Measurements from ENCODE around the gene NCEH1. TPM values are rescaled to one million over a fixed set of nuclear protein-coding genes. Genes with fewer than 3 reads are reported as not detected.

Gene NCEH1
- total and polyA plus RNA-seq, 2 experiments from 2014 or later = 1.8 to 4.9 TPM

DNA sequence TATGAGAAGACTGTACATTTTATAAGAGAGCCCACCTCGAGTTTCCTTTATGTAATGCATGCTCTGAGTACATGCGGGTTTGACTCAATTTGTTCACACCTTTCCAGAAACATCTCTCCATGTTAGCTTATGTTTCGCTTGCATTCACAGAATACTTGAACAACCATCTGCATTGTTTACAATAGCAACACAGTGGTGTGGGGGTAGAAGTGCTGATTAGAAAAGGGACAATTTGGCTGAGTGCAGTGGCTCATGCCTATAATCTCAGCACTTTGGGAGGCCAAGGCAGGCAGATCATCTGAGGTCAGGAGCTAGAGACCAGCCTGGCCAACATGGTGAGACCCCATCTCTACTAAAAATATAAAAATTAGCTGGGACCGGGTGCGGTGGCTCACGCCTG lies 60.9 kb downstream of the NCEH1 start:
- no peak overlapping the region for H3K4me3 ChIP-seq
- peaks cover 17% of the 10 kb centered on the region for H3K4me1 Mint-ChIP-seq
- peaks cover 9% of the 10 kb centered on the region for H3K4me1 ChIP-seq (ENCODE audit: insufficient read depth)
- H3K9me2 ChIP-seq (ENCODE audit: insufficient read depth) = no peaks in the 10 kb centered on the region
- no peak for DNase-seq (ENCODE audit: low spot score)
- no peak overlapping the region for H3K4me2 ChIP-seq
- H3K36me3 Mint-ChIP-seq (ENCODE audit: low read depth) = no peaks in the 10 kb centered on the region
- TF ChIP-seq EZH2phosphoT487 (IDR thresholded peaks at IDR 0.05; ENCODE audit: unreplicated experiment) (no peak), NANOG (IDR thresholded peaks at IDR 0.05; ENCODE audit: borderline replicate concordance) (no peak), JUNB (IDR thresholded peaks at IDR 0.05; ENCODE audit: unreplicated experiment) (no peak), ZNF114 (CRISPR knock-in tag; IDR thresholded peaks at IDR 0.05) (no peak), CREB1 (CRISPR knock-in tag; IDR thresholded peaks at IDR 0.05; ENCODE audit: low read depth) (no peak), ZNF331 (CRISPR knock-in tag; IDR thresholded peaks at IDR 0.05; ENCODE audit: low read depth) (no peak), EZH2 (IDR thresholded peaks at IDR 0.05; ENCODE audit: low read depth, unreplicated experiment) (no peak), POLR2AphosphoS5 (IDR thresholded peaks at IDR 0.05; ENCODE audit: low read depth) (no peak), STAT1 (IDR thresholded peaks at IDR 0.05; ENCODE audit: unreplicated experiment) (no peak)
- TF ChIP-seq, protein P1, sequence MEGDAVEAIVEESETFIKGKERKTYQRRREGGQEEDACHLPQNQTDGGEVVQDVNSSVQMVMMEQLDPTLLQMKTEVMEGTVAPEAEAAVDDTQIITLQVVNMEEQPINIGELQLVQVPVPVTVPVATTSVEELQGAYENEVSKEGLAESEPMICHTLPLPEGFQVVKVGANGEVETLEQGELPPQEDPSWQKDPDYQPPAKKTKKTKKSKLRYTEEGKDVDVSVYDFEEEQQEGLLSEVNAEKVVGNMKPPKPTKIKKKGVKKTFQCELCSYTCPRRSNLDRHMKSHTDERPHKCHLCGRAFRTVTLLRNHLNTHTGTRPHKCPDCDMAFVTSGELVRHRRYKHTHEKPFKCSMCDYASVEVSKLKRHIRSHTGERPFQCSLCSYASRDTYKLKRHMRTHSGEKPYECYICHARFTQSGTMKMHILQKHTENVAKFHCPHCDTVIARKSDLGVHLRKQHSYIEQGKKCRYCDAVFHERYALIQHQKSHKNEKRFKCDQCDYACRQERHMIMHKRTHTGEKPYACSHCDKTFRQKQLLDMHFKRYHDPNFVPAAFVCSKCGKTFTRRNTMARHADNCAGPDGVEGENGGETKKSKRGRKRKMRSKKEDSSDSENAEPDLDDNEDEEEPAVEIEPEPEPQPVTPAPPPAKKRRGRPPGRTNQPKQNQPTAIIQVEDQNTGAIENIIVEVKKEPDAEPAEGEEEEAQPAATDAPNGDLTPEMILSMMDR (conservative IDR thresholded peaks at IDR 0.05; ENCODE audit: low read depth in 2 of 2) = no peak
- TF ChIP-seq, protein P2, sequence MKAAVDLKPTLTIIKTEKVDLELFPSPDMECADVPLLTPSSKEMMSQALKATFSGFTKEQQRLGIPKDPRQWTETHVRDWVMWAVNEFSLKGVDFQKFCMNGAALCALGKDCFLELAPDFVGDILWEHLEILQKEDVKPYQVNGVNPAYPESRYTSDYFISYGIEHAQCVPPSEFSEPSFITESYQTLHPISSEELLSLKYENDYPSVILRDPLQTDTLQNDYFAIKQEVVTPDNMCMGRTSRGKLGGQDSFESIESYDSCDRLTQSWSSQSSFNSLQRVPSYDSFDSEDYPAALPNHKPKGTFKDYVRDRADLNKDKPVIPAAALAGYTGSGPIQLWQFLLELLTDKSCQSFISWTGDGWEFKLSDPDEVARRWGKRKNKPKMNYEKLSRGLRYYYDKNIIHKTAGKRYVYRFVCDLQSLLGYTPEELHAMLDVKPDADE (IDR thresholded peaks at IDR 0.05) = no peak
- TF ChIP-seq, protein P3, sequence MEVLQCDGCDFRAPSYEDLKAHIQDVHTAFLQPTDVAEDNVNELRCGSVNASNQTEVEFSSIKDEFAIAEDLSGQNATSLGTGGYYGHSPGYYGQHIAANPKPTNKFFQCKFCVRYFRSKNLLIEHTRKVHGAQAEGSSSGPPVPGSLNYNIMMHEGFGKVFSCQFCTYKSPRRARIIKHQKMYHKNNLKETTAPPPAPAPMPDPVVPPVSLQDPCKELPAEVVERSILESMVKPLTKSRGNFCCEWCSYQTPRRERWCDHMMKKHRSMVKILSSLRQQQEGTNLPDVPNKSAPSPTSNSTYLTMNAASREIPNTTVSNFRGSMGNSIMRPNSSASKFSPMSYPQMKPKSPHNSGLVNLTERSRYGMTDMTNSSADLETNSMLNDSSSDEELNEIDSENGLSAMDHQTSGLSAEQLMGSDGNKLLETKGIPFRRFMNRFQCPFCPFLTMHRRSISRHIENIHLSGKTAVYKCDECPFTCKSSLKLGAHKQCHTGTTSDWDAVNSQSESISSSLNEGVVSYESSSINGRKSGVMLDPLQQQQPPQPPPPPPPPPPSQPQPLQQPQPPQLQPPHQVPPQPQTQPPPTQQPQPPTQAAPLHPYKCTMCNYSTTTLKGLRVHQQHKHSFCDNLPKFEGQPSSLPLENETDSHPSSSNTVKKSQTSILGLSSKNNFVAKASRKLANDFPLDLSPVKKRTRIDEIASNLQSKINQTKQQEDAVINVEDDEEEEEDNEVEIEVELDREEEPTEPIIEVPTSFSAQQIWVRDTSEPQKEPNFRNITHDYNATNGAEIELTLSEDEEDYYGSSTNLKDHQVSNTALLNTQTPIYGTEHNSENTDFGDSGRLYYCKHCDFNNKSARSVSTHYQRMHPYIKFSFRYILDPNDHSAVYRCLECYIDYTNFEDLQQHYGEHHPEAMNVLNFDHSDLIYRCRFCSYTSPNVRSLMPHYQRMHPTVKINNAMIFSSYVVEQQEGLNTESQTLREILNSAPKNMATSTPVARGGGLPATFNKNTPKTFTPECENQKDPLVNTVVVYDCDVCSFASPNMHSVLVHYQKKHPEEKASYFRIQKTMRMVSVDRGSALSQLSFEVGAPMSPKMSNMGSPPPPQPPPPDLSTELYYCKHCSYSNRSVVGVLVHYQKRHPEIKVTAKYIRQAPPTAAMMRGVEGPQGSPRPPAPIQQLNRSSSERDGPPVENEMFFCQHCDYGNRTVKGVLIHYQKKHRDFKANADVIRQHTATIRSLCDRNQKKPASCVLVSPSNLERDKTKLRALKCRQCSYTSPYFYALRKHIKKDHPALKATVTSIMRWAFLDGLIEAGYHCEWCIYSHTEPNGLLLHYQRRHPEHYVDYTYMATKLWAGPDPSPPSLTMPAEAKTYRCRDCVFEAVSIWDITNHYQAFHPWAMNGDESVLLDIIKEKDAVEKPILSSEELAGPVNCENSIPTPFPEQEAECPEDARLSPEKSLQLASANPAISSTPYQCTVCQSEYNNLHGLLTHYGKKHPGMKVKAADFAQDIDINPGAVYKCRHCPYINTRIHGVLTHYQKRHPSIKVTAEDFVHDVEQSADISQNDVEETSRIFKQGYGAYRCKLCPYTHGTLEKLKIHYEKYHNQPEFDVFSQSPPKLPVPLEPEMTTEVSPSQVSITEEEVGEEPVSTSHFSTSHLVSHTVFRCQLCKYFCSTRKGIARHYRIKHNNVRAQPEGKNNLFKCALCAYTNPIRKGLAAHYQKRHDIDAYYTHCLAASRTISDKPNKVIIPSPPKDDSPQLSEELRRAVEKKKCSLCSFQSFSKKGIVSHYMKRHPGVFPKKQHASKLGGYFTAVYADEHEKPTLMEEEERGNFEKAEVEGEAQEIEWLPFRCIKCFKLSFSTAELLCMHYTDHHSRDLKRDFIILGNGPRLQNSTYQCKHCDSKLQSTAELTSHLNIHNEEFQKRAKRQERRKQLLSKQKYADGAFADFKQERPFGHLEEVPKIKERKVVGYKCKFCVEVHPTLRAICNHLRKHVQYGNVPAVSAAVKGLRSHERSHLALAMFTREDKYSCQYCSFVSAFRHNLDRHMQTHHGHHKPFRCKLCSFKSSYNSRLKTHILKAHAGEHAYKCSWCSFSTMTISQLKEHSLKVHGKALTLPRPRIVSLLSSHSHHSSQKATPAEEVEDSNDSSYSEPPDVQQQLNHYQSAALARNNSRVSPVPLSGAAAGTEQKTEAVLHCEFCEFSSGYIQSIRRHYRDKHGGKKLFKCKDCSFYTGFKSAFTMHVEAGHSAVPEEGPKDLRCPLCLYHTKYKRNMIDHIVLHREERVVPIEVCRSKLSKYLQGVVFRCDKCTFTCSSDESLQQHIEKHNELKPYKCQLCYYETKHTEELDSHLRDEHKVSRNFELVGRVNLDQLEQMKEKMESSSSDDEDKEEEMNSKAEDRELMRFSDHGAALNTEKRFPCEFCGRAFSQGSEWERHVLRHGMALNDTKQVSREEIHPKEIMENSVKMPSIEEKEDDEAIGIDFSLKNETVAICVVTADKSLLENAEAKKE (CRISPR knock-in tag; IDR thresholded peaks at IDR 0.05) = no peak
- TF ChIP-seq, protein P4, sequence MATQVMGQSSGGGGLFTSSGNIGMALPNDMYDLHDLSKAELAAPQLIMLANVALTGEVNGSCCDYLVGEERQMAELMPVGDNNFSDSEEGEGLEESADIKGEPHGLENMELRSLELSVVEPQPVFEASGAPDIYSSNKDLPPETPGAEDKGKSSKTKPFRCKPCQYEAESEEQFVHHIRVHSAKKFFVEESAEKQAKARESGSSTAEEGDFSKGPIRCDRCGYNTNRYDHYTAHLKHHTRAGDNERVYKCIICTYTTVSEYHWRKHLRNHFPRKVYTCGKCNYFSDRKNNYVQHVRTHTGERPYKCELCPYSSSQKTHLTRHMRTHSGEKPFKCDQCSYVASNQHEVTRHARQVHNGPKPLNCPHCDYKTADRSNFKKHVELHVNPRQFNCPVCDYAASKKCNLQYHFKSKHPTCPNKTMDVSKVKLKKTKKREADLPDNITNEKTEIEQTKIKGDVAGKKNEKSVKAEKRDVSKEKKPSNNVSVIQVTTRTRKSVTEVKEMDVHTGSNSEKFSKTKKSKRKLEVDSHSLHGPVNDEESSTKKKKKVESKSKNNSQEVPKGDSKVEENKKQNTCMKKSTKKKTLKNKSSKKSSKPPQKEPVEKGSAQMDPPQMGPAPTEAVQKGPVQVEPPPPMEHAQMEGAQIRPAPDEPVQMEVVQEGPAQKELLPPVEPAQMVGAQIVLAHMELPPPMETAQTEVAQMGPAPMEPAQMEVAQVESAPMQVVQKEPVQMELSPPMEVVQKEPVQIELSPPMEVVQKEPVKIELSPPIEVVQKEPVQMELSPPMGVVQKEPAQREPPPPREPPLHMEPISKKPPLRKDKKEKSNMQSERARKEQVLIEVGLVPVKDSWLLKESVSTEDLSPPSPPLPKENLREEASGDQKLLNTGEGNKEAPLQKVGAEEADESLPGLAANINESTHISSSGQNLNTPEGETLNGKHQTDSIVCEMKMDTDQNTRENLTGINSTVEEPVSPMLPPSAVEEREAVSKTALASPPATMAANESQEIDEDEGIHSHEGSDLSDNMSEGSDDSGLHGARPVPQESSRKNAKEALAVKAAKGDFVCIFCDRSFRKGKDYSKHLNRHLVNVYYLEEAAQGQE (IDR thresholded peaks at IDR 0.05; ENCODE audit: unreplicated experiment) = no peak
- no peak overlapping the region for H2AFZ ChIP-seq
- H3K27me3 ChIP-seq (ENCODE audit: insufficient read depth) = no peaks in the 10 kb centered on the region
- H3K79me2 ChIP-seq (replicated peaks; ENCODE audit: insufficient read depth) = no peaks in the 10 kb centered on the region
- H3K36me3 ChIP-seq (ENCODE audit: insufficient read depth) = no peaks in the 10 kb centered on the region
- no peak for ATAC-seq
- no peaks in the 10 kb centered on the region for H3K9me3 Mint-ChIP-seq
- no peak overlapping the region for H3K27ac Mint-ChIP-seq
- H3K27me3 Mint-ChIP-seq (ENCODE audit: insufficient read depth, low read depth, poor library complexity) = peaks cover 7% of the 10 kb centered on the region
- no peak overlapping the region for H3K4me3 Mint-ChIP-seq
- H4K20me1 ChIP-seq (replicated peaks; ENCODE audit: insufficient read depth) = no peaks in the 10 kb centered on the region
- H3F3A ChIP-seq (replicated peaks; ENCODE audit: low read depth) = no peaks in the 10 kb centered on the region
- H3K27ac ChIP-seq (ENCODE audit: low read depth) = no peak overlapping the region
